CD8-positive, alpha-beta memory T cell (primary cell): Measurements from ENCODE around the gene PIK3R1. TPM values are rescaled to one million over a fixed set of nuclear protein-coding genes. Genes with fewer than 3 reads are reported as not detected.

Experiments used
- CTCF ChIA-PET: fragments of 350-600 bp; sonication (Branson Sonifier 250); formaldehyde crosslinking; loops from one replicate; lab custom pipeline; 2021; ENCODE audit warnings: antibody characterized with exemption; lab: Charles Lee
- POLR2A ChIA-PET: fragments of 350-600 bp; sonication (Branson Sonifier 250); formaldehyde crosslinking; loops from one replicate; lab custom pipeline; 2021; ENCODE audit warnings: antibody characterized with exemption; lab: Charles Lee
- DNase-seq, 5 donors: peaks; one replicate each; pipeline versions ENCODE4 v3.0.0 to v3.0.0-alpha.2; 2020 to 2022; ENCODE audit warnings: mixed read lengths in 1 of 5
- H3K27ac ChIP-seq: one replicate; pipeline ENCODE4 v1.7.0; 2013; ENCODE audit warnings: low read depth, mild to moderate bottlenecking, low read length, moderate library complexity
- H3K27me3 ChIP-seq: 2 replicates; pipeline ENCODE4 v1.7.0; 2013; ENCODE audit warnings: low read length, mild to moderate bottlenecking; ENCODE audit not compliant: insufficient read depth, poor library complexity, severe bottlenecking
- H3K36me3 ChIP-seq: 2 replicates; pipeline ENCODE4 v1.7.0; 2013; ENCODE audit warnings: mild to moderate bottlenecking, low read length, moderate library complexity; ENCODE audit not compliant: insufficient read depth
- H3K4me1 ChIP-seq: 2 replicates; pipeline ENCODE4 v1.7.0; 2013; ENCODE audit warnings: mild to moderate bottlenecking, low read length, moderate library complexity; ENCODE audit not compliant: insufficient read depth
- H3K4me3 ChIP-seq: 2 replicates; pipeline ENCODE4 v1.7.0; 2013; ENCODE audit warnings: mild to moderate bottlenecking, low read length
- H3K9me3 ChIP-seq: 2 replicates; pipeline ENCODE4 v1.7.0; 2013; ENCODE audit warnings: mild to moderate bottlenecking, low read length
- H3K27ac Mint-ChIP-seq, 8 donors: one replicate each; pipeline ENCODE4 v1.8.0; 2020 to 2021; ENCODE audit warnings: mixed read lengths in 8 of 8, mild to moderate bottlenecking in 6 of 8, inconsistent platforms in 3 of 8, moderate library complexity in 3 of 8
- H3K27me3 Mint-ChIP-seq, 2 donors: one replicate each; pipeline ENCODE4 v1.8.0; 2020 to 2021; ENCODE audit warnings: mixed read lengths in 2 of 2, mild to moderate bottlenecking in 1 of 2, moderate library complexity in 1 of 2
- H3K36me3 Mint-ChIP-seq, 3 donors: one replicate each; pipeline ENCODE4 v1.8.0; 2020 to 2021; ENCODE audit warnings: mixed read lengths in 3 of 3, inconsistent platforms in 1 of 3, mild to moderate bottlenecking in 1 of 3
- H3K4me1 Mint-ChIP-seq, 3 donors: one replicate each; pipeline ENCODE4 v1.8.0; 2020 to 2021; ENCODE audit warnings: mixed read lengths in 3 of 3, inconsistent platforms in 1 of 3, mild to moderate bottlenecking in 1 of 3
- H3K4me3 Mint-ChIP-seq, 7 donors: one replicate each; pipeline ENCODE4 v1.8.0; 2020 to 2021; ENCODE audit warnings: mixed read lengths in 7 of 7, mild to moderate bottlenecking in 6 of 7, moderate library complexity in 4 of 7, inconsistent platforms in 2 of 7
- H3K9me3 Mint-ChIP-seq, 5 donors: one replicate each; pipeline ENCODE4 v1.8.0; 2020 to 2022; ENCODE audit warnings: mixed read lengths in 5 of 5, mild to moderate bottlenecking in 3 of 5, moderate library complexity in 2 of 5, inconsistent platforms in 1 of 5
- polyA plus RNA-seq: library from polyadenylated mRNA; unstranded; fragments of 300-500 nt; fragmentation: Illumina TruSeq; gene quantifications from one replicate; pipeline ENCODE4 v1.2.3, GENCODE V29; 2021
- total RNA-seq, 2 experiments: library from RNA; stranded (reverse); gene quantifications; one replicate each; pipeline ENCODE4 v1.2.3, GENCODE V29; 2021

Gene PIK3R1
- total and polyA plus RNA-seq, 3 experiments from 2014 or later, result 46.9 to 75.9 (median 47.9) TPM

GRCh38 chr5:68305223-68305870 lies 89.8 kb downstream of the PIK3R1 start:
- Mint-ChIP-seq H3K9me3 (no peaks in the 10 kb centered on the region), H3K36me3 (peaks cover 0 to 17% (median 2%) of the 10 kb centered on the region in 3 donors), H3K27me3 (peaks cover 0 to 3% of the 10 kb centered on the region in 2 donors), H3K4me1 (peaks cover 20 to 37% (median 31%) of the 10 kb centered on the region in 3 donors), H3K27ac (peak overlapping the region in 2 of 8 donors; percentile 7 to 48), H3K4me3 (no peak overlapping the region)
- H3K27me3 ChIP-seq, result no peaks in the 10 kb centered on the region
- no peak overlapping the region for H3K4me3 ChIP-seq
- POLR2A ChIA-PET, result no interaction called here
- H3K4me1 ChIP-seq, result no peaks in the 10 kb centered on the region
- no peak for DNase-seq
- H3K9me3 ChIP-seq, result no peaks in the 10 kb centered on the region
- no peak overlapping the region for H3K27ac ChIP-seq
- no peaks in the 10 kb centered on the region for H3K36me3 ChIP-seq
- CTCF ChIA-PET, result interaction anchor here (1.0 kb wide), 1 partner anchor 18 kb away, joined by 3 read pairs; no protein-coding TSS in a partner anchor

- no peak for DNase-seq
- CTCF ChIA-PET, result no interaction called here
- POLR2A ChIA-PET, result no interaction called here
Measured at GRCh38 chr5:68306361-68307014, 90.9 kb downstream of the PIK3R1 start.

GRCh38 chr5:68313336-68313735 lies 97.8 kb downstream of the PIK3R1 start:
- Mint-ChIP-seq H3K4me1 (peaks cover 10 to 15% (median 14%) of the 10 kb centered on the region in 3 donors), H3K9me3 (peaks cover 0 to 1% (median 0%) of the 10 kb centered on the region in 5 donors), H3K36me3 (no peaks in the 10 kb centered on the region), H3K4me3 (no peak overlapping the region), H3K27me3 (no peaks in the 10 kb centered on the region), H3K27ac (no peak overlapping the region)
- Histone ChIP-seq H3K4me3 (no peak overlapping the region), H3K4me1 (peaks cover 8% of the 10 kb centered on the region), H3K27me3 (no peaks in the 10 kb centered on the region), H3K36me3 (no peaks in the 10 kb centered on the region), H3K27ac (no peak overlapping the region), H3K9me3 (no peaks in the 10 kb centered on the region)
- POLR2A ChIA-PET, result no interaction called here
- CTCF ChIA-PET, result no interaction called here
- no peak for DNase-seq

More at GRCh38 chr5:68306361-68307014, 90.9 kb downstream of the PIK3R1 start:
- H3K27me3 Mint-ChIP-seq, result peaks cover 0 to 3% of the 10 kb centered on the region in 2 donors
- H3K9me3 ChIP-seq, result no peaks in the 10 kb centered on the region
- H3K4me3 ChIP-seq, result no peak overlapping the region
- no peaks in the 10 kb centered on the region for H3K27me3 ChIP-seq
- H3K36me3 Mint-ChIP-seq, result peaks cover 0 to 8% (median 0%) of the 10 kb centered on the region in 3 donors
- no peaks in the 10 kb centered on the region for H3K4me1 ChIP-seq
- H3K9me3 Mint-ChIP-seq, result no peaks in the 10 kb centered on the region
- no peak overlapping the region for H3K27ac ChIP-seq
- no peak overlapping the region for H3K27ac Mint-ChIP-seq
- no peaks in the 10 kb centered on the region for H3K36me3 ChIP-seq
- peaks cover 15 to 29% (median 24%) of the 10 kb centered on the region in 3 donors for H3K4me1 Mint-ChIP-seq
- H3K4me3 Mint-ChIP-seq, result no peak overlapping the region

- no peaks in the 10 kb centered on the region for H3K27me3 ChIP-seq
- H3K9me3 ChIP-seq, result no peaks in the 10 kb centered on the region
- no peak overlapping the region for H3K27ac ChIP-seq
- peaks cover 8% of the 10 kb centered on the region for H3K4me1 ChIP-seq
- CTCF ChIA-PET, result no interaction called here
- no peak for DNase-seq
- Mint-ChIP-seq H3K4me1 (peaks cover 10 to 15% (median 14%) of the 10 kb centered on the region in 3 donors), H3K27ac (no peak overlapping the region), H3K9me3 (peaks cover 0 to 3% (median 2%) of the 10 kb centered on the region in 5 donors), H3K27me3 (no peaks in the 10 kb centered on the region), H3K4me3 (no peak overlapping the region), H3K36me3 (no peaks in the 10 kb centered on the region)
- H3K36me3 ChIP-seq, result no peaks in the 10 kb centered on the region
- POLR2A ChIA-PET, result no interaction called here
- H3K4me3 ChIP-seq, result no peak overlapping the region
Measured at GRCh38 chr5:68314465-68314864, 98.9 kb downstream of the PIK3R1 start.

GRCh38 chr5:68315679-68316271 lies 100.2 kb downstream of the PIK3R1 start:
- H3K27ac Mint-ChIP-seq, result peak overlapping the region in 2 of 8 donors; percentile 12 to 17
- POLR2A ChIA-PET, result interaction anchor here (0.6 kb wide), 1 partner anchor 13 kb away, joined by 3 read pairs; no protein-coding TSS in a partner anchor
- DNase-seq, result peak in 3 of 5 donors; percentile 13 to 51 (median 18)
- no peaks in the 10 kb centered on the region for H3K27me3 Mint-ChIP-seq
- no peak overlapping the region for H3K4me3 Mint-ChIP-seq
- no peaks in the 10 kb centered on the region for H3K36me3 ChIP-seq
- H3K27me3 ChIP-seq, result no peaks in the 10 kb centered on the region
- no peak overlapping the region for H3K4me3 ChIP-seq
- peaks cover 8% of the 10 kb centered on the region for H3K4me1 ChIP-seq
- peaks cover 10 to 15% (median 14%) of the 10 kb centered on the region in 3 donors for H3K4me1 Mint-ChIP-seq
- CTCF ChIA-PET, result no interaction called here
- H3K27ac ChIP-seq, result no peak overlapping the region
- no peaks in the 10 kb centered on the region for H3K9me3 ChIP-seq
- H3K36me3 Mint-ChIP-seq, result no peaks in the 10 kb centered on the region
- H3K9me3 Mint-ChIP-seq, result peaks cover 0 to 3% (median 2%) of the 10 kb centered on the region in 5 donors

- H3K27me3 Mint-ChIP-seq, result no peaks in the 10 kb centered on the region
- H3K4me1 Mint-ChIP-seq, result peaks cover 10 to 15% (median 14%) of the 10 kb centered on the region in 3 donors
Measured at GRCh38 chr5:68316469-68316868, 100.9 kb downstream of the PIK3R1 start.

GRCh38 chr5:68317646-68318045 lies 102.1 kb downstream of the PIK3R1 start:
- H3K4me1 Mint-ChIP-seq, result peaks cover 10 to 15% (median 14%) of the 10 kb centered on the region in 3 donors
- Histone ChIP-seq H3K4me3 (no peak overlapping the region), H3K27ac (no peak overlapping the region), H3K27me3 (no peaks in the 10 kb centered on the region), H3K4me1 (peaks cover 8% of the 10 kb centered on the region), H3K9me3 (no peaks in the 10 kb centered on the region), H3K36me3 (no peaks in the 10 kb centered on the region)
- no peaks in the 10 kb centered on the region for H3K36me3 Mint-ChIP-seq
- peaks cover 0 to 3% (median 2%) of the 10 kb centered on the region in 5 donors for H3K9me3 Mint-ChIP-seq
- H3K27me3 Mint-ChIP-seq, result no peaks in the 10 kb centered on the region
- ChIA-PET CTCF (no interaction called here), POLR2A (interaction anchor here (0.6 kb wide), 1 partner anchor 145 kb away, joined by 3 read pairs; no protein-coding TSS in a partner anchor)
- no peak for DNase-seq
- no peak overlapping the region for H3K4me3 Mint-ChIP-seq
- no peak overlapping the region for H3K27ac Mint-ChIP-seq

More at GRCh38 chr5:68316469-68316868, 100.9 kb downstream of the PIK3R1 start:
- no peaks in the 10 kb centered on the region for H3K27me3 ChIP-seq
- DNase-seq, result no peak
- POLR2A ChIA-PET, result interaction anchor here (0.6 kb wide), 1 partner anchor 13 kb away, joined by 3 read pairs; no protein-coding TSS in a partner anchor
- peak overlapping the region; percentile 17 for H3K27ac ChIP-seq
- no peaks in the 10 kb centered on the region for H3K9me3 ChIP-seq
- no peaks in the 10 kb centered on the region for H3K36me3 Mint-ChIP-seq
- no peak overlapping the region for H3K4me3 ChIP-seq
- peaks cover 8% of the 10 kb centered on the region for H3K4me1 ChIP-seq
- CTCF ChIA-PET, result no interaction called here
- no peak overlapping the region for H3K27ac Mint-ChIP-seq
- H3K9me3 Mint-ChIP-seq, result peaks cover 0 to 3% (median 2%) of the 10 kb centered on the region in 5 donors
- H3K36me3 ChIP-seq, result no peaks in the 10 kb centered on the region
- no peak overlapping the region for H3K4me3 Mint-ChIP-seq
